H9 (cell line): Measurements from ENCODE around the gene LYRM2. TPM values are rescaled to one million over a fixed set of nuclear protein-coding genes. Genes with fewer than 3 reads are reported as not detected.

Source experiments
- DNase-seq: peaks from one replicate; pipeline ENCODE4 v3.0.0-alpha.2; 2017
- H2AFZ ChIP-seq: one replicate; pipeline ENCODE4 v1.6.1; 2013; ENCODE audit warnings: mild to moderate bottlenecking, low read length, control low read depth, moderate library complexity
- H2AK5ac ChIP-seq: 2 replicates; pipeline ENCODE4 v1.6.1; 2013; ENCODE audit warnings: low read length, control low read depth, mixed read lengths; ENCODE audit not compliant: insufficient read length
- H2BK120ac ChIP-seq: one replicate; pipeline ENCODE4 v1.6.1; 2013; ENCODE audit warnings: low read depth, mild to moderate bottlenecking, low read length, control low read depth, inconsistent platforms; ENCODE audit not compliant: poor library complexity, severe bottlenecking
- H2BK12ac ChIP-seq: 2 replicates; pipeline ENCODE4 v1.6.1; 2013; ENCODE audit warnings: low read length, control low read depth, mixed read lengths, low read depth; ENCODE audit not compliant: insufficient read length
- H2BK15ac ChIP-seq: 2 replicates; pipeline ENCODE4 v1.6.1; 2013; ENCODE audit warnings: low read depth, low read length, control low read depth
- H2BK20ac ChIP-seq: one replicate; pipeline ENCODE4 v1.6.1; 2013; ENCODE audit warnings: low read depth, mild to moderate bottlenecking, low read length, control low read depth, inconsistent platforms; ENCODE audit not compliant: poor library complexity, severe bottlenecking
- H2BK5ac ChIP-seq: 2 replicates; pipeline ENCODE4 v1.6.1; 2013; ENCODE audit warnings: low read length, control low read depth, mixed read lengths; ENCODE audit not compliant: insufficient read length
- H3K14ac ChIP-seq: 2 replicates; pipeline ENCODE4 v1.6.1; 2013; ENCODE audit warnings: low read length, control low read depth; ENCODE audit not compliant: insufficient read depth
- H3K18ac ChIP-seq: 2 replicates; pipeline ENCODE4 v1.6.1; 2013; ENCODE audit warnings: low read depth, mild to moderate bottlenecking, mixed read lengths, low read length, control low read depth; ENCODE audit not compliant: insufficient read length
- H3K23ac ChIP-seq: 2 replicates; pipeline ENCODE4 v1.6.1; 2013; ENCODE audit warnings: low read length, control low read depth, mixed read lengths, low read depth; ENCODE audit not compliant: insufficient read length
- H3K23me2 ChIP-seq: 2 replicates; pipeline ENCODE4 v1.6.1; 2013; ENCODE audit warnings: low read depth, mild to moderate bottlenecking, mixed read lengths, low read length, control low read depth; ENCODE audit not compliant: insufficient read length, poor library complexity, severe bottlenecking
- H3K27ac ChIP-seq: 2 replicates; pipeline ENCODE4 v1.5.1; 2013; ENCODE audit warnings: low read length, control low read depth, mixed read lengths, low read depth; ENCODE audit not compliant: insufficient read length
- H3K27me3 ChIP-seq: 2 replicates; pipeline ENCODE4 v1.6.1; 2013; ENCODE audit warnings: low read length, control low read depth, inconsistent platforms; ENCODE audit not compliant: insufficient read depth
- H3K4ac ChIP-seq: 2 replicates; pipeline ENCODE4 v1.6.1; 2013; ENCODE audit warnings: low read depth, mild to moderate bottlenecking, control low read depth, inconsistent platforms, low read length, moderate library complexity
- H3K4me1 ChIP-seq: 2 replicates; pipeline ENCODE4 v1.6.1; 2013; ENCODE audit warnings: low read length, control low read depth, inconsistent platforms; ENCODE audit not compliant: insufficient read depth
- H3K4me2 ChIP-seq: 2 replicates; pipeline ENCODE4 v1.6.1; 2013; ENCODE audit warnings: low read length, control low read depth, mixed read lengths; ENCODE audit not compliant: insufficient read length, insufficient read depth
- H3K56ac ChIP-seq: 2 replicates; pipeline ENCODE4 v1.6.1; 2013; ENCODE audit warnings: low read depth, mild to moderate bottlenecking, mixed read lengths, low read length, control low read depth; ENCODE audit not compliant: insufficient read length
- H3K79me1 ChIP-seq: 2 replicates; pipeline ENCODE4 v1.6.1; 2013; ENCODE audit warnings: low read depth, mild to moderate bottlenecking, moderate library complexity, low read length, control low read depth, inconsistent platforms; ENCODE audit not compliant: insufficient read depth, poor library complexity, severe bottlenecking
- H3K79me2 ChIP-seq: 2 replicates; pipeline ENCODE4 v1.6.1; 2013; ENCODE audit warnings: low read length, control low read depth, inconsistent platforms; ENCODE audit not compliant: insufficient read depth
- H3K9ac ChIP-seq: 2 replicates; pipeline ENCODE4 v1.6.1; 2013; ENCODE audit warnings: low read length, control low read depth, mixed read lengths; ENCODE audit not compliant: insufficient read length; ENCODE audit errors: extremely low read depth
- H3K9me3 ChIP-seq: one replicate; pipeline ENCODE4 v1.6.1; 2013; ENCODE audit warnings: low read depth, low read length, inconsistent platforms; ENCODE audit not compliant: control insufficient read depth
- H3T11ph ChIP-seq: one replicate; pipeline ENCODE4 v1.6.1; 2013; ENCODE audit warnings: mild to moderate bottlenecking, low read length, control low read depth, inconsistent platforms
- H4K20me1 ChIP-seq: one replicate; pipeline ENCODE4 v1.6.1; 2013; ENCODE audit not compliant: control insufficient read depth, insufficient read length, insufficient read depth
- H4K5ac ChIP-seq: 2 replicates; pipeline ENCODE4 v1.6.1; 2013; ENCODE audit warnings: low read depth, mild to moderate bottlenecking, mixed read lengths, low read length, control low read depth; ENCODE audit not compliant: insufficient read length
- H4K8ac ChIP-seq: replicated peaks from 2 replicates; pipeline ENCODE4 v1.6.1; 2013; ENCODE audit warnings: low read length, control low read depth, mixed read lengths, low read depth; ENCODE audit not compliant: insufficient read length
- H4K91ac ChIP-seq: 2 replicates; pipeline ENCODE4 v1.6.1; 2013; ENCODE audit warnings: low read depth, mild to moderate bottlenecking, moderate library complexity, mixed read lengths, low read length, control low read depth; ENCODE audit not compliant: insufficient read length
- H3K27ac Mint-ChIP-seq, 3 experiments: 2 replicates in 2 of 3; 3 replicates in 1 of 3; pipeline ENCODE4 v1.8.0; 2020 to 2021; ENCODE audit warnings: mixed read lengths in 3 of 3, mild to moderate bottlenecking in 1 of 3, moderate library complexity in 1 of 3
- H3K27me3 Mint-ChIP-seq: 2 replicates; pipeline ENCODE4 v1.8.0; 2021; ENCODE audit warnings: low read depth, mild to moderate bottlenecking, moderate library complexity, mixed read lengths
- H3K36me3 Mint-ChIP-seq, 3 experiments: 2 replicates in 2 of 3; 3 replicates in 1 of 3; pipeline ENCODE4 v1.8.0; 2020 to 2021; ENCODE audit warnings: low read depth in 3 of 3, mixed read lengths in 3 of 3; ENCODE audit not compliant: insufficient read depth in 1 of 3
- H3K4me1 Mint-ChIP-seq, 2 experiments: 2 replicates each; pipeline ENCODE4 v1.8.0; 2020; ENCODE audit warnings: mixed read lengths in 2 of 2
- H3K4me3 Mint-ChIP-seq, 2 experiments: 2 replicates in 1 of 2; 3 replicates in 1 of 2; pipeline ENCODE4 v1.8.0; 2020 to 2021; ENCODE audit warnings: mild to moderate bottlenecking in 2 of 2, mixed read lengths in 2 of 2, moderate library complexity in 1 of 2
- H3K9me3 Mint-ChIP-seq, 2 experiments: 2 replicates in 1 of 2; 3 replicates in 1 of 2; pipeline ENCODE4 v1.8.0; 2020; ENCODE audit warnings: mild to moderate bottlenecking in 2 of 2, mixed read lengths in 2 of 2, moderate library complexity in 1 of 2
- CTCF ChIP-seq: fragments of 200-600 bp; sonication (generic); conservative IDR thresholded peaks from 3 replicates; pipeline ENCODE4 v1.8.0; 2021; ENCODE audit warnings: antibody characterized with exemption, mild to moderate bottlenecking
- WGBS: extraction: QIAGEN DNeasy Blood & Tissue Kit; methylation state at CpG from one replicate; pipeline ENCODE4 v1.1.7; 2013; ENCODE audit warnings: missing lambda C conversion rate, low lambda C conversion rate, mixed read lengths; ENCODE audit not compliant: insufficient read length; ENCODE audit errors: extremely low coverage; 5-methylcytosine and 5-hydroxymethylcytosine counted together
- total RNA-seq: library from RNA; stranded (reverse); gene quantifications from 2 replicates; pipeline ENCODE4 v1.2.1, GENCODE V29; 2021

LYRM2 gene
- total RNA-seq, 1 experiment from 2014 or later: 29.8 TPM

- Histone ChIP-seq H2BK5ac (no peak overlapping the region), H2BK15ac (no peak overlapping the region), H4K91ac (no peak overlapping the region), H2AFZ (no peak overlapping the region), H3K14ac (no peak overlapping the region), H3K23ac (no peak overlapping the region), H3K27me3 (no peaks in the 10 kb centered on the region), H3K56ac (no peak overlapping the region), H3K18ac (no peak overlapping the region), H4K8ac (no peak overlapping the region), H3K9ac (no peak overlapping the region), H3K9me3 (no peaks in the 10 kb centered on the region), H3K4me2 (no peak overlapping the region), H4K5ac (no peak overlapping the region), H2BK20ac (no peak overlapping the region), H3K27ac (no peak overlapping the region), H3K23me2 (no peaks in the 10 kb centered on the region), H3K4ac (no peak overlapping the region), H2BK12ac (no peak overlapping the region), H4K20me1 (no peaks in the 10 kb centered on the region), H3K4me1 (no peaks in the 10 kb centered on the region), H3K79me1 (no peaks in the 10 kb centered on the region), H3T11ph (no peak overlapping the region), H3K79me2 (no peaks in the 10 kb centered on the region), H2BK120ac (no peak overlapping the region), H2AK5ac (no peak overlapping the region)
- no peaks in the 10 kb centered on the region for H3K36me3 Mint-ChIP-seq
- no peak overlapping the region; a peak in 1 of 7 replicates for H3K27ac Mint-ChIP-seq
- peaks cover 3 to 15% of the 10 kb centered on the region in 2 experiments; a peak in 3 of 4 replicates for H3K4me1 Mint-ChIP-seq
- no CpG with 5 or more reads among the region's 3 CpGs for WGBS
- H3K9me3 Mint-ChIP-seq: no peaks in the 10 kb centered on the region
- no peak for TF ChIP-seq CTCF
- H3K27me3 Mint-ChIP-seq: no peaks in the 10 kb centered on the region
- no peak overlapping the region for H3K4me3 Mint-ChIP-seq
- no peak for DNase-seq
Observed at GRCh38 chr6:89580997-89581666, 57.4 kb downstream of the LYRM2 start.
